Keratinocyte (primary cell): ENCODE results near the gene TPK1. TPM values are rescaled to one million over a fixed set of nuclear protein-coding genes. Genes with fewer than 3 reads are reported as not detected.

Source experiments
- DNase-seq: peaks from one replicate; pipeline ENCODE4 v3.0.0-alpha.2; 2011; ENCODE audit warnings: low read depth, missing footprints, low spot score
- FAIRE-seq: peaks from 2 replicates; lab custom pipeline; 2011; peaks lifted over from hg19 to GRCh38; lab: Jason Lieb, UNC
- H2AFZ ChIP-seq: 2 replicates; pipeline ENCODE4 v1.6.0; 2012; ENCODE audit warnings: low read length, control low read depth, inconsistent platforms; ENCODE audit not compliant: control insufficient read depth
- H3K27ac ChIP-seq: 2 replicates; pipeline ENCODE4 v1.5.1; 2011; ENCODE audit warnings: low read length; ENCODE audit not compliant: control insufficient read depth, insufficient read depth
- H3K27me3 ChIP-seq: 3 replicates; pipeline ENCODE4 v1.6.0; 2011; ENCODE audit warnings: low read length; ENCODE audit not compliant: control insufficient read depth, insufficient read depth; ENCODE audit errors: extremely low read depth
- H3K36me3 ChIP-seq, 2 experiments: 2 replicates in 1 of 2; 3 replicates in 1 of 2; pipeline ENCODE4 v1.5.1; 2011; ENCODE audit warnings: low read length in 2 of 2, mild to moderate bottlenecking in 1 of 2; ENCODE audit not compliant: control insufficient read depth in 2 of 2, insufficient read depth in 2 of 2; ENCODE audit errors: extremely low read depth in 1 of 2
- H3K4me1 ChIP-seq: 3 replicates; pipeline ENCODE4 v1.5.1; 2011; ENCODE audit warnings: low read length; ENCODE audit not compliant: control insufficient read depth, insufficient read depth; ENCODE audit errors: extremely low read depth
- H3K4me2 ChIP-seq: 3 replicates; pipeline ENCODE4 v1.6.0; 2011; ENCODE audit warnings: low read depth, low read length; ENCODE audit not compliant: control insufficient read depth, insufficient read depth; ENCODE audit errors: extremely low read depth
- H3K4me3 ChIP-seq, 3 experiments: fragments of 200-600 bp in 1 of 3; sonication (generic) in 1 of 3; 2 replicates in 2 of 3; 3 replicates in 1 of 3; pipeline ENCODE4 v1.5.1; 2011 to 2016; ENCODE audit warnings: low read length in 3 of 3, mild to moderate bottlenecking in 3 of 3, control low read depth in 2 of 3, inconsistent platforms in 1 of 3, low read depth in 1 of 3, mixed read lengths in 1 of 3, mixed run types in 1 of 3, moderate library complexity in 1 of 3; ENCODE audit not compliant: control insufficient read depth in 2 of 3, insufficient read depth in 2 of 3; ENCODE audit errors: extremely low read depth in 1 of 3
- H3K79me2 ChIP-seq: 2 replicates; pipeline ENCODE4 v1.6.0; 2012; ENCODE audit warnings: low read length; ENCODE audit not compliant: control insufficient read depth, insufficient read depth
- H3K9ac ChIP-seq: 3 replicates; pipeline ENCODE4 v1.6.0; 2011; ENCODE audit warnings: low read length; ENCODE audit not compliant: control insufficient read depth, insufficient read depth; ENCODE audit errors: extremely low read depth
- H3K9me1 ChIP-seq: 3 replicates; pipeline ENCODE4 v1.6.0; 2011; ENCODE audit warnings: low read length; ENCODE audit not compliant: control insufficient read depth, insufficient read depth; ENCODE audit errors: extremely low read depth
- H3K9me3 ChIP-seq: 2 replicates; pipeline ENCODE4 v1.5.1; 2012; ENCODE audit warnings: low read depth, low read length; ENCODE audit not compliant: control insufficient read depth
- H4K20me1 ChIP-seq: 3 replicates; pipeline ENCODE4 v1.6.0; 2011; ENCODE audit warnings: low read length; ENCODE audit not compliant: control insufficient read depth, insufficient read depth; ENCODE audit errors: extremely low read depth
- EZH2 ChIP-seq: IDR thresholded peaks from one replicate; pipeline ENCODE4 v1.6.1; 2012; ENCODE audit warnings: inconsistent platforms, mild to moderate bottlenecking, low read length, moderate library complexity
- dilution Hi-C: fragments of 300-500 bp; cut with MboI; formaldehyde crosslinking; loops from one replicate; pipeline ENCODE4 v1.7.0; 2020; ENCODE audit warnings: low sequenced_read_pairs; ENCODE audit not compliant: extremely low pct_ligation_motif_present
- polyA plus RNA-seq, 5 experiments: library from polyadenylated mRNA; depleted of rRNA in 3 of 5; stranded (reverse) in 3 of 5; stranded (forward) in 1 of 5; unstranded in 1 of 5; fragments of >200 nt; gene quantifications; 1 replicate in 1 of 5; 2 replicates in 3 of 5; 3 replicates in 1 of 5; pipeline versions ENCODE4 v1.2.1 to v1.2.3, GENCODE V29; 2011 to 2012; ENCODE audit warnings: missing spikeins in 2 of 5, low read depth in 1 of 5, low replicate concordance in 1 of 5
- TF ChIP-seq, protein P1 (sequence below), 3 experiments: IDR thresholded peaks in 1 of 3; conservative IDR thresholded peaks in 1 of 3; optimal IDR thresholded peaks in 1 of 3; 2 replicates in 2 of 3; 3 replicates in 1 of 3; pipeline versions ENCODE3 to v1.5.1; 2011; ENCODE audit warnings: low read length in 3 of 3, mild to moderate bottlenecking in 3 of 3, moderate library complexity in 2 of 3, control low read depth in 1 of 3, inconsistent platforms in 1 of 3; ENCODE audit not compliant: insufficient read depth in 2 of 3; ENCODE audit errors: extremely low read depth in 1 of 3

TPK1 gene
- polyA plus RNA-seq, 1 donor (not counting 4 experiments of a cell fraction or from before 2014, with no cell fraction given): 1.9 TPM

DNA sequence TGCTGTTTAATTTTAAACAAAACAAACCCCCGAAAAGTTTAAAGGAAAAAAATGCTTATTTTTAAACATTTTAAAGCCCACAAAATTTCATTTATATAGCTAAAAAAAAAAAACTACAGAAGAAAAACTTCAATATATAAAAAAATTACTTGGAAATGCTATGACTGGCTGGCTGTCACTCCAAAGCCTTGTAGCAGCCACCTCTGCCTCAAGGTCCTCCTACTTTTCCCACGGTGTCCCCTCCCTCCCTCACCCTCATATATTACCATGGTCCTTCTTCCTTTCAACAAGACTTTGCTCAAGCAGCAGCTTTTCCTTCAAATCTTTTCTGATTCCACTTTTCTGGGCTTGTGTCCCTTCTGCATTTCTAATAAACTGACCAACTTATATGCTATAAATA, 122.0 kb downstream of the TPK1 start:
- no peak for FAIRE-seq
- no peaks in the 10 kb centered on the region for H4K20me1 ChIP-seq
- dilution Hi-C loops: no loop called here

DNA sequence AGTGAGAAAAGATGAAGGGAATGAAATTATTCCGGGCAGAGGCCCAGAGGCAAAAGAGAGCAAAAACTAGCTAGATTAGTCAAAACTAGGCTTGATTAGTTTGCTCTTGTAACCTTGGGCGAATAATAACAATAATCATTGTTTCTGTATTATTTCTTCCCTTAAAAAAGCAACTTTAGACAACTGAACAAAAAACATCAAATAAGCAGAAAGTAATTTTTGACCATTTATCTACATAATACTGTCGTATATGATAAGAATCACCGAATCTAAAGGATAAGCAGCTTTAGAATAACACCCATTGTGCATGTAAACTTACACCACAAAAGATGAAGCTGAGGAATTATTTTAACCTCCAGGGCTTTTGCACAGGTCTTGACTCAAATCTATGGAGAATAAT, 125.1 kb downstream of the TPK1 start:
- H3K27ac ChIP-seq: no peak overlapping the region
- no peak for DNase-seq
- no peak overlapping the region for H3K4me2 ChIP-seq
- no peaks in the 10 kb centered on the region for H3K9me3 ChIP-seq
- no peak for FAIRE-seq
- H3K4me3 ChIP-seq: no peak overlapping the region
- no peak for TF ChIP-seq EZH2
- TF ChIP-seq, protein P1, sequence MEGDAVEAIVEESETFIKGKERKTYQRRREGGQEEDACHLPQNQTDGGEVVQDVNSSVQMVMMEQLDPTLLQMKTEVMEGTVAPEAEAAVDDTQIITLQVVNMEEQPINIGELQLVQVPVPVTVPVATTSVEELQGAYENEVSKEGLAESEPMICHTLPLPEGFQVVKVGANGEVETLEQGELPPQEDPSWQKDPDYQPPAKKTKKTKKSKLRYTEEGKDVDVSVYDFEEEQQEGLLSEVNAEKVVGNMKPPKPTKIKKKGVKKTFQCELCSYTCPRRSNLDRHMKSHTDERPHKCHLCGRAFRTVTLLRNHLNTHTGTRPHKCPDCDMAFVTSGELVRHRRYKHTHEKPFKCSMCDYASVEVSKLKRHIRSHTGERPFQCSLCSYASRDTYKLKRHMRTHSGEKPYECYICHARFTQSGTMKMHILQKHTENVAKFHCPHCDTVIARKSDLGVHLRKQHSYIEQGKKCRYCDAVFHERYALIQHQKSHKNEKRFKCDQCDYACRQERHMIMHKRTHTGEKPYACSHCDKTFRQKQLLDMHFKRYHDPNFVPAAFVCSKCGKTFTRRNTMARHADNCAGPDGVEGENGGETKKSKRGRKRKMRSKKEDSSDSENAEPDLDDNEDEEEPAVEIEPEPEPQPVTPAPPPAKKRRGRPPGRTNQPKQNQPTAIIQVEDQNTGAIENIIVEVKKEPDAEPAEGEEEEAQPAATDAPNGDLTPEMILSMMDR (optimal IDR thresholded peaks at IDR 0.05 in 1 of 3, IDR thresholded peaks at IDR 0.05 in 1 of 3, conservative IDR thresholded peaks at IDR 0.05 in 1 of 3; ENCODE audit: extremely low read depth in 1 of 3, insufficient read depth in 2 of 3, low read length in 3 of 3): no peak
- no peaks in the 10 kb centered on the region for H3K79me2 ChIP-seq
- no peaks in the 10 kb centered on the region for H3K9me1 ChIP-seq
- H3K27me3 ChIP-seq: no peaks in the 10 kb centered on the region
- no peak overlapping the region for H3K9ac ChIP-seq
- no peaks in the 10 kb centered on the region for H3K4me1 ChIP-seq
- dilution Hi-C loops: no loop called here
- no peak overlapping the region for H2AFZ ChIP-seq
- H3K36me3 ChIP-seq: no peaks in the 10 kb centered on the region
- H4K20me1 ChIP-seq: no peaks in the 10 kb centered on the region

More for the DNA sequence above, 122.0 kb downstream of the TPK1 start:
- Histone ChIP-seq H2AFZ (no peak overlapping the region), H3K27me3 (no peaks in the 10 kb centered on the region), H3K79me2 (no peaks in the 10 kb centered on the region), H3K9ac (no peak overlapping the region), H3K4me1 (no peaks in the 10 kb centered on the region), H3K4me2 (no peak overlapping the region), H3K27ac (no peak overlapping the region), H3K9me3 (no peaks in the 10 kb centered on the region), H3K36me3 (no peaks in the 10 kb centered on the region), H3K4me3 (no peak overlapping the region), H3K9me1 (no peaks in the 10 kb centered on the region)
- DNase-seq: no peak
- no peak for TF ChIP-seq EZH2
- TF ChIP-seq, protein P1 (optimal IDR thresholded peaks at IDR 0.05 in 1 of 3, IDR thresholded peaks at IDR 0.05 in 1 of 3, conservative IDR thresholded peaks at IDR 0.05 in 1 of 3; ENCODE audit: extremely low read depth in 1 of 3, insufficient read depth in 2 of 3, low read length in 3 of 3): no peak
